Left ventricle myocardium inferior (tissue), 1 donor: ENCODE results near the gene RAP1GAP. TPM values are rescaled to one million over a fixed set of nuclear protein-coding genes. Genes with fewer than 3 reads are reported as not detected.

Experiments used
- DNase-seq: peaks from one replicate; pipeline ENCODE4 v3.0.0-alpha.2; 2020
- H3K27ac ChIP-seq: fragments of 200-600 bp; replicated peaks from 2 replicates; pipeline ENCODE4 v1.8.0; 2021
- H3K27me3 ChIP-seq: fragments of 200-600 bp; 2 replicates; pipeline ENCODE4 v1.8.0; 2021; ENCODE audit warnings: low read depth
- H3K36me3 ChIP-seq: fragments of 200-600 bp; 2 replicates; pipeline ENCODE4 v1.8.0; 2021
- H3K4me1 ChIP-seq: fragments of 200-600 bp; 2 replicates; pipeline ENCODE4 v1.8.0; 2021
- H3K4me3 ChIP-seq: fragments of 200-600 bp; 2 replicates; pipeline ENCODE4 v1.8.0; 2021; ENCODE audit warnings: mild to moderate bottlenecking, moderate library complexity
- H3K9me3 ChIP-seq: fragments of 200-600 bp; replicated peaks from 2 replicates; pipeline ENCODE4 v1.8.0; 2021
- CTCF ChIP-seq: fragments of 200-600 bp; IDR thresholded peaks from 2 replicates; pipeline ENCODE4 v1.8.0; 2021; ENCODE audit warnings: antibody characterized with exemption, mild to moderate bottlenecking, borderline replicate concordance
- intact Hi-C: fragments of 100-400 bp; cut with micrococcal nuclease; formaldehyde crosslinking; loops from one replicate; pipeline ENCODE4 v1.11.0; 2022
- total RNA-seq: library from RNA; stranded (reverse); fragmentation: NEBNext Ultra II Directional; extraction: Animal tissue kit (Norgen Biotek cat#: 25700); gene quantifications from one replicate; pipeline ENCODE4 v1.2.1, GENCODE V29; 2021
- donor health status: DM: no; HTN: yes; CAD: no; lungs with severe emphysema.

RAP1GAP gene
- total RNA-seq, 1 donor from 2014 or later: 6.2 TPM

GRCh38 chr1:21576798-21577187 lies 92.4 kb downstream of the RAP1GAP start:
- no peak overlapping the region for H3K27ac ChIP-seq
- H3K9me3 ChIP-seq: peaks cover 3% of the 10 kb centered on the region
- peaks cover 24% of the 10 kb centered on the region for H3K4me1 ChIP-seq
- H3K36me3 ChIP-seq: no peaks in the 10 kb centered on the region
- no peak for DNase-seq
- no peaks in the 10 kb centered on the region for H3K27me3 ChIP-seq
- no peak overlapping the region for H3K4me3 ChIP-seq
- TF ChIP-seq CTCF: no peak
- intact Hi-C loops: loop anchor here (10.0 kb wide), 1 partner anchor 62 kb away; no protein-coding TSS in a partner anchor

- no peak overlapping the region for H3K4me3 ChIP-seq
- H3K27ac ChIP-seq: peak overlapping the region; percentile 95
- peaks cover 24% of the 10 kb centered on the region for H3K4me1 ChIP-seq
- no peaks in the 10 kb centered on the region for H3K27me3 ChIP-seq
- no peak for TF ChIP-seq CTCF
- no peak for DNase-seq
- H3K36me3 ChIP-seq: no peaks in the 10 kb centered on the region
- peaks cover 3% of the 10 kb centered on the region for H3K9me3 ChIP-seq
- intact Hi-C loops: loop anchor here (10.0 kb wide), 1 partner anchor 61 kb away; no protein-coding TSS in a partner anchor
These were observed 92.9 kb downstream of the RAP1GAP start for GRCh38 chr1:21576031-21576797.

GRCh38 chr1:21575351-21575942 lies 93.7 kb downstream of the RAP1GAP start:
- intact Hi-C loops: loop anchor here (10.0 kb wide), 1 partner anchor 61 kb away; no protein-coding TSS in a partner anchor
- H3K27ac ChIP-seq: peak overlapping the region; percentile 95
- peaks cover 24% of the 10 kb centered on the region for H3K4me1 ChIP-seq
- no peaks in the 10 kb centered on the region for H3K27me3 ChIP-seq
- H3K36me3 ChIP-seq: no peaks in the 10 kb centered on the region
- peaks cover 3% of the 10 kb centered on the region for H3K9me3 ChIP-seq
- H3K4me3 ChIP-seq: peak overlapping the region; percentile 25
- TF ChIP-seq CTCF: no peak
- no peak for DNase-seq

- Histone ChIP-seq H3K27ac (peak overlapping the region; percentile 95), H3K4me1 (peaks cover 24% of the 10 kb centered on the region), H3K36me3 (no peaks in the 10 kb centered on the region), H3K9me3 (no peaks in the 10 kb centered on the region), H3K4me3 (peak overlapping the region; percentile 25), H3K27me3 (no peaks in the 10 kb centered on the region)
- peak; percentile 37 for TF ChIP-seq CTCF
- peak; percentile 77 for DNase-seq
- intact Hi-C loops: loop anchor here (10.0 kb wide), 1 partner anchor 60 kb away; no protein-coding TSS in a partner anchor
These were observed 94.5 kb downstream of the RAP1GAP start for GRCh38 chr1:21574466-21575151.

GRCh38 chr1:21573971-21574465 lies 95.1 kb downstream of the RAP1GAP start:
- Histone ChIP-seq H3K36me3 (no peaks in the 10 kb centered on the region), H3K9me3 (no peaks in the 10 kb centered on the region), H3K27me3 (no peaks in the 10 kb centered on the region), H3K4me1 (peaks cover 24% of the 10 kb centered on the region), H3K4me3 (peak overlapping the region; percentile 25), H3K27ac (peak overlapping the region; percentile 95)
- peak; percentile 86 for DNase-seq
- peak; percentile 79 for TF ChIP-seq CTCF
- intact Hi-C loops: loop anchor here (10.0 kb wide), 1 partner anchor 59 kb away; no protein-coding TSS in a partner anchor
